ENCODE measurements around the gene MAOB.

- no peak for TF ChIP-seq POLR2AphosphoS5 (IDR thresholded peaks at IDR 0.05; ENCODE audit: borderline replicate concordance, low read depth, low read length)
- no peak for TF ChIP-seq EZH2 (IDR thresholded peaks at IDR 0.05)
- no peak for TF ChIP-seq FOXP2 (optimal IDR thresholded peaks at IDR 0.05; ENCODE audit: control extremely low read depth, extremely low read length, insufficient read depth)
These were observed 162.2 kb downstream of the MAOB start for GRCh38 chrX:43720082-43720481.
